Stimulated activated CD8-positive, alpha-beta memory T cell treated with anti-CD3 and anti-CD28 coated beads, Interleukin-12 subunit alpha, Interleukin-12 subunit beta, amount 100 ng/mL, for 4 hours (primary cell): ENCODE measurements around the gene HMX3.
"Not testable (repeated sequence)": the region's sequence is repeated elsewhere in the genome, so short reads cannot be mapped to it uniquely, and the experiment has no call there.

ENCODE experiments used
- DNase-seq: peaks from one replicate; pipeline ENCODE4 v3.0.0-alpha.2; 2020; ENCODE audit warnings: low read depth

HMX3 gene

GRCh38 chr10:123148414-123149161 lies 12.8 kb downstream of the HMX3 start:
- no peak for DNase-seq

DNA sequence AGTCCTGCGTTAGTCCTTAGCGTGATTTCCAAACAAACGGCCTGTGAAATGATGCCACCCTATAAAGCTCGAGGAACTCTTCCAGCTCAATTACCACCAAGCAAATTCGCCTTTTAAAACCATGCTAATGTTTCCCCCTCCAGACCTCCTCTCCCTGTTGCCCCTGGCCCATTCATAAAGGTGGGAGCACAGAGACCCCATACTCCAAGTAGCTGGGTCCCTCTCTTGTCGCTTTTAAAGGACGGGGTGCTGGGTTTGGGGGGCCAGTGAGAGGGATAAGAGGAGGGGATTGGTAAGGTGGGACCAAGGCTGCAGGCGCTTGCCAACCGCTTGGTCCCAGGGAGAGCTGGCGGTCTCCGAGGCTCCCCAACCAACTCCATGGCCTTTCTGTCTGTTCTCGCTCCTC lies 13.4 kb downstream of the HMX3 start:
- DNase-seq, result no peak

GRCh38 chr10:123149568-123150270 lies 13.9 kb downstream of the HMX3 start:
- no peak for DNase-seq

GRCh38 chr10:123150271-123150985 lies 14.7 kb downstream of the HMX3 start:
- no peak for DNase-seq

DNA sequence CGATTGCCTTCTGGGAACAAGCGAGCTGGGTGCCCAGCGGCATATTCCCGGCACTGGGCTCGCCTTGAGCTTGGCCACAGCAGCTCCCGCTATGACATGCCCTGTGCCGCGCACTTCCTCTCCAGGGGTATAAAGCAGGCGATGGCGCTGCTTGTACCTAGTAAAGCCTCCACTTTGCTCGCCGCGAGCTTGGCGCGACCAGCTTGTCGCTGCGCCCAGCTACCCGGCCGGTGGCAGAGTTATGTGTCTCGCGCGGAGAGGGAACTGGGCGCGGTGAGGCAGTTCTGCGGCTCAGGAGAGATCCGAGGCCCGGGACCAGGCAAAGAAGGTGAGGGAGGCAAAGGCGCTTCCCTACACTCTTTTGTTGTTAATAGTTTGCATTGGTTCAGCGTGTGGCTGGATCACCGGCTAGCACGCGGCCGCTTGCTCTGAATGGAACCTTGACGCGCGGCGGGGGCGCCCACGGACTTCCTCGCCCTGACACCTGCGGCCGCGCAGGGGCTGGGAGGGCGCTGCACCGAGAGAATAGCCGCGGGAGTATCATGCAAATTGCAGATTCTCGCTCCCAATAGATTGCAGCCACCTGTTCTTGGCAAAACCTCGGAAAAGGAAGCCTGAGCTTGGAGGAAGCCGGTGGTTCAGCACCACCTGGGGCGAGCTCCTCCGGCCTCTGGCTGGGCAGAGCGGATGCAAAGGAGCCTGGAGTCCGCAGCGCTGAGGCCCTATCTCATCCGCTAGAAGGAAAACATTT lies 15.4 kb downstream of the HMX3 start:
- no peak for DNase-seq

DNA sequence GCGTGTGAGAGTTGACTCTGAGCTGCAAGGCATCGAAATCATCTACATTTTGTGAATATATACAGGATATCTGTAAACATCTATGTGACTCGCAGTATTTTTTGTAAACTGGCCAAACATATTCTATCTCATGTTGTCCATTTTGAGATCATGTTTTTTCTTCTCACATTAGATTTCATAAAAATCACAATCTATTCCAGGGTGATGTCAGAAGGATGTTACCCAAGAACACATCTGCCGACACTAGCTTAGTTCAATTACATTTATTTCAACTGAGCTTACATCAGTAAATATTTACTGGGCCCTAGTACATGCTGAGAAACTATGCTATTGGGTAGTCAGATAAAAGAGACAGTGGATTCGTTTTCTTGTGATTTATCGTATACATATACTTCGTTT lies 16.0 kb downstream of the HMX3 start:
- no peak for DNase-seq

DNA sequence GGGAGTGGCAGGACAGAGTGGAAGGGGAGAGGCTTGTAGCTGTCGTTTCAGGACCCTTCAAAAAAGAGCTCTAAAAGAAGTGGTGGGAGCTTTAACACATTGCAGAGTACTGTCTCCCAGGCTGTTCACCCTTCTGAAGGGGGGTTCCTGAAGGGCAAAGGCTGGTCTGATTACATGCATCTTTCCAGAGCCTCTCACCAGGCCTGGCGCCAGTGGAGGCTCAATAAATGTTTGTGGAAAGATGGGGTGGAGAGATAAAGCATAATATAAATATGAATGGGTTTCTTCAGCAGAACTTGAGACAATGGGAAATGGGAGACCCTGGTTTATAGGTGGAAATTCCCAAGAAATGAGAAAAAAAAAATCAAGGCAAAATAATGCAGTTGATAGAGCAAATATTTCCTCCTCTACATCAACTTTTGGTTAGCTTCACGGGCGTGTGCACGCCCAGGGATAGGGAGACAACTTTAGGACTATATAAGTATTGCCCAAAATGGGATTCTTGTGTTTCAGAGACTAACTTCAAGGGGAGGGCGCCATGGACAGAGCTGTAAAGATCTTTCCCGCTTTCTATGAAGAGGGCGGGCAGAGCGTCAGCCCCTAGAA lies 17.8 kb downstream of the HMX3 start:
- DNase-seq, result no peak

GRCh38 chr10:123154092-123154710 lies 18.4 kb downstream of the HMX3 start, which contains the start of gene BUB3:
TSS of gene BUB3 (plus strand) at chr10:123154402. CDS start at chr10:123154918, 516 bp downstream.
- peak; percentile 90 for DNase-seq

GRCh38 chr10:123154711-123155505 lies 19.1 kb downstream of the HMX3 start:
- no peak for DNase-seq

DNA sequence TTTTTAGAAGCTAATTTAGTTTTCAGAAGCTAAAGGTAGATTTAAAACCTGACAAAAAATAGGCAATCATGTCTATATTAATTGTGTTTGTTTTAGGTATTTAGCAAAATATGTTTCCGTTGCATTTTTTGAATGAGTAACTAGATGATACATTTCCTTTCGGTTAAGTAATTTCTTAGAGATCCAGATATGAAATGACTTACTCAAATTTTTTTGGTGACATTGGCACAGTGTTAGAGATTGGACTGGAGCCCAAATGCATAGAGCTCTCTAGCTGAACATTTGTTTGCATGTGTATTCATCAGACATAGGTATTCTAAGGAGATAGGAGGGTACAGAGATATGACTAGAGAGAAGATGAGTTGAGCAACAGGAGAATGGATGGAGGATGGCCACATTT lies 20.3 kb downstream of the HMX3 start:
- no peak for DNase-seq

DNA sequence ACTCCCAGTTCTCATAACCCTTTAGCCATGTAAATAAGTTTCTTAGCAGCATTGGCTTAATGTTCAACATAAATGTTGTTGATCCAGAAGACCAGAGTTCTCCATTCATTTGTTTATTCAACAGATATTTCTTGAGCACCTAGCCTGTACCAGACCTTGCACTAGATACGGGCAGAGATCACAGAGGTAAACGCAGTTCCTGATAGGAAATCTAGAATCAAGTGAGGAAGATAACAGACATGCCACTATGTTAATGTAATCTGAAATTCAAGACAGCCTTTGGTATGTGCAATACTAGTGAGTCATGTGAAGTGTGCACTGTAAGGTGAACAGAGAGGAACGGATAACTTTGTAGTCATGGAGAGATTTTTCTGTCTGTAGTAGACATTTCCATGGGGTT lies 21.4 kb downstream of the HMX3 start:
- DNase-seq, result no peak

DNA sequence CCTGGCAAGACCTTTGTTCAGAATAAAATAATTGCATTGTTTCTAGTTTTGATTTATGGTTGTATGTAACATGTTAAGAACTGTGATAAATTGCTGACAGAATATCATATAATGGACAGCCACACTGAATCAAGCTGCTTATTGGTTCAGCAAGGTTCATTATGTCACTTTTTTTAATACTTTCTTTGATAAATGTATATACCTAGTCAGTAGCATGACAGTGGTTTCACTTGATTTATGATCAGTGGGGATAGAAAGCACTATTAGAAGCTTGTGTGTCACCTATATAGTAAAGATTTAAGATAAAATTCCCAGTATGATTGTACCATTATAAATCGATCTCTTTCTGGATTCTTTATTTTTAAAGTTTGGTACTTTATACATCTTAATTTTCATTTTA lies 22.9 kb downstream of the HMX3 start:
- DNase-seq, result no peak

- no peak for DNase-seq
These were observed 24.7 kb downstream of the HMX3 start for GRCh38 chr10:123160311-123160980.

DNA sequence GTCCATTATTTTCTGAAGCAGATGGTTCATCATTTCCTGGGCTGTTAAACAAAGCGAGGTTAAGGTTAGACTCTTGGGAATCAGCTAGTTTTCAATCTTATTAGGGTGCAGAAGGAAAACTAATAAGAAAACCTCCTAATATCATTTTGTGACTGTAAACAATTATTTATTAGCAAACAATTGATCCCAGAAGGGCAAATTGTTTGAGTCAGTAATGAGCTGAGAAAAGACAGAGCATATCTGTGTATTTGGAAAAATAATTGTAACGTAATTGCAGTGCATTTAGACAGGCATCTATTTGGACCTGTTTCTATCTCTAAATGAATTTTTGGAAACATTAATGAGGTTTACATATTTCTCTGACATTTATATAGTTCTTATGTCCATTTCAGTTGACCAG lies 28.5 kb downstream of the HMX3 start:
- DNase-seq, result no peak

GRCh38 chr10:123165445-123166072 lies 29.8 kb downstream of the HMX3 start:
- DNase-seq, result no peak

DNA sequence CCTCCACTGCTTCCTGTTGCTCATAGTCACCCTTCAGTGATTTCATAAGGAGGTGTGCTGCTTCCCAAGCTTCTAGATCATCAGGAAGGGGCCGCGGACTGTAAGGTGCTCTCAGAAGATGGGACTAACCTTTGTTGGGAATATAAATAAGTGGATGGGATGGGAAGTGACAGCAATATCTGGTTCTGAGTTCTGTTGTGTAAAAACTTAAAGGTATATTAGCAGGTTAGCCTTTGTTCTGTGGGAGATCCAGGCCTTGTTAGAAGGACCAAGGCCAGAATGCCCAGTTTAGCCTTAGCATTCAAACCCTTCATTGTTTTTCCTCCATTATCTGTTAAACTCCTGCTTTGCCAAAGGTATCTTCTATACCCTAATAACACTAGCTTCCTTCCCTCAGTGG lies 30.8 kb downstream of the HMX3 start:
- DNase-seq, result no peak

- no peak for DNase-seq
These were observed 35.2 kb downstream of the HMX3 start for GRCh38 chr10:123170961-123171360.

DNA sequence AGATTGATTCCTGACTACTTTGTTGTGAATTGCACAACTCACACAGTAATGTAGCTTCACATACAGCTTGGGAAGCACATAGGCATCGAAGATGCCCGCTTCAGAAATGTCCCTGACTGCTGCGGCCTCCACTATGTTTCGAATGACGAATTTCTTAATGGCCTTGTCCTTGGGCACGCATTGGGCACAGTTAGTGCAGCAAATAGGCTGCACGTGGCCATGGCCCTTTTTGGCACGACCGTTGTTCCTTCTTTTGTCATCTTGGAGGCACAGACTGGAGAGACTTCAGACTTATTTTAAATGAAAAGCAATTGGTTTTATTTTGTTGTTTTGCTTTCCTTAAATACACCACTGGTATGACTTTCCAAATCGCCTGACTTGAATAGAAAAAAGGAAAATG lies 35.8 kb downstream of the HMX3 start:
- not testable (repeated sequence) for DNase-seq
